GM12874 (cell line): Measurements from ENCODE around the gene CABP4.

Source experiments
- CTCF ChIP-seq: IDR thresholded peaks from 2 replicates; pipeline ENCODE4 v1.5.1; 2011; ENCODE audit warnings: low read depth, mild to moderate bottlenecking, control low read depth, low read length, moderate library complexity; ENCODE audit not compliant: insufficient read depth

The CABP4 gene

GRCh38 chr11:67409781-67410368, 45.3 kb upstream of the CABP4 start:
- TF ChIP-seq CTCF, result no peak

- no peak for TF ChIP-seq CTCF
Measured at GRCh38 chr11:67410369-67410831, 44.8 kb upstream of the CABP4 start.

- TF ChIP-seq CTCF, result no peak
Measured at GRCh38 chr11:67410984-67411784, 44.0 kb upstream of the CABP4 start.

- TF ChIP-seq CTCF, result no peak
Measured at GRCh38 chr11:67411785-67412152, 43.4 kb upstream of the CABP4 start.

GRCh38 chr11:67412495-67413179, 42.5 kb upstream of the CABP4 start:
- TF ChIP-seq CTCF, result no peak

GRCh38 chr11:67413266-67413849, 41.8 kb upstream of the CABP4 start:
- no peak for TF ChIP-seq CTCF
